Stomach (tissue), 4 donors: ENCODE measurements around the gene SLC12A1.

Source experiments
- CTCF ChIP-seq, 7 experiments: fragments of 450-650 bp in 4 of 7; fragments of 200-600 bp in 3 of 7; sonication (generic) in 3 of 7; IDR thresholded peaks; one replicate each; pipeline ENCODE4 v1.5.1; 2016 to 2019; ENCODE audit warnings: antibody characterized with exemption in 7 of 7, control low read depth in 2 of 7, mild to moderate bottlenecking in 1 of 7
- EP300 ChIP-seq: sonication (generic); formaldehyde crosslinking; IDR thresholded peaks from one replicate; pipeline ENCODE4 v1.6.1; 2017; ENCODE audit warnings: antibody characterized with exemption
- POLR2A ChIP-seq, 4 donors: fragments of 450-650 bp; IDR thresholded peaks; one replicate each; pipeline ENCODE4 v1.6.1; 2016; ENCODE audit warnings: antibody characterized with exemption in 4 of 4, control low read depth in 2 of 4, mild to moderate bottlenecking in 1 of 4, moderate library complexity in 1 of 4
- POLR2AphosphoS5 ChIP-seq, 3 donors: sonication (generic); formaldehyde crosslinking; IDR thresholded peaks; one replicate each; pipeline ENCODE4 v1.6.1; 2016; ENCODE audit warnings: antibody characterized with exemption in 3 of 3

GRCh38 chr15:48343865-48344264, 137.8 kb downstream of the SLC12A1 start:
- TF ChIP-seq POLR2AphosphoS5 (IDR thresholded peaks at IDR 0.05) (no peak), CTCF (IDR thresholded peaks at IDR 0.05) (no peak), POLR2A (IDR thresholded peaks at IDR 0.05) (no peak), EP300 (no peak)
